Measurements from ENCODE around the gene SLC4A4. TPM values are rescaled to one million over a fixed set of nuclear protein-coding genes. Genes with fewer than 3 reads are reported as not detected.

The SLC4A4 gene
- total RNA-seq (10 to 100 TPM; 32.4 to 78.6 TPM), polyA plus RNA-seq (1 to 10 TPM; 3.2 to 4.8 TPM)
- long read RNA-seq, donor 1, full-length matches to known transcripts: 1 of 6 reads
- long read RNA-seq, donor 1, partial matches to known transcripts: 5 of 6 reads
- long read RNA-seq, donor 1, other reads (novel, unspliced or antisense): 0 of 6 reads
- long read RNA-seq, donor 2, partial matches to known transcripts: 18 of 19 reads
- long read RNA-seq, donor 2, other reads (novel, unspliced or antisense): 0 of 19 reads
- long read RNA-seq, donor 3: 0 reads
- long read RNA-seq, donor 4: 0 reads
- long read RNA-seq, donor 5, partial matches to known transcripts: 9 of 10 reads
- long read RNA-seq, donor 5, other reads (novel, unspliced or antisense): 0 of 10 reads

DNA sequence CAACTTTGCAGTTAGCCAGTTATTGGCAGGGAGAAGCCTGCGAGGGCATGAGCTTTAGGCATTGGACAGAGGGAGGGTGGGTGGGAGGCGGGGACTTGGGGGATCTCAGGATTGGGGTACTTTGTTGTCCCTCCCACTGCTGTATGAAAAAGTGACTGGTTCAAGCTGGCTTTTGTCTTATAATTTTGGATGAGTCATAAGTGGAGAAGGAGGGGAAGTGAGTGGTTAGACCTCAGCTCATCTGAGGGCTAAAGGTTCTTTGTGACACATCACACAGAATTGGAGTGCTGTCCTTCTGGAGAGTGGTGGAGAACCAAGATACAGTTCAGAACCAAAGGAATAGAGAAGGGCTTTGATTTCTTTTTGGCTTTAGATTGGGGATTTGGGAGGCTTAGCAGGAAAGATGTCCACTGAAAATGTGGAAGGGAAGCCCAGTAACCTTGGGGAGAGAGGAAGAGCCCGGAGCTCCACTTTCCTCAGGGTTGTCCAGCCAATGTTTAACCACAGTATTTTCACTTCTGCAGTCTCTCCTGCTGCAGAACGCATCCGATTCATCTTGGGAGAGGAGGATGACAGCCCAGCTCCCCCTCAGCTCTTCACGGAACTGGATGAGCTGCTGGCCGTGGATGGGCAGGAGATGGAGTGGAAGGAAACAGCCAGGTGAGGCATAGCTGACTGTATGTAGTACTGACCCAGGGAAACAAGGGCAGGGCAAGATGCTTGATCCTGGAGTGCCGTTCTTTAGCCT, at the start of gene SLC4A4:
TSS of gene SLC4A4 (plus strand) at position 175 of the 748 bp plus-strand sequence.
- Histone ChIP-seq H3K4me1 (ENCODE audit: control insufficient read depth in 5 of 5, insufficient read depth in 5 of 5, low read length in 5 of 5) (peaks cover 0 to 3% (median 0%) of the 10 kb centered on the region in 5 donors), H3K4me3 (no peak within 1 kb of the TSS), H3K9me3 (ENCODE audit: control insufficient read depth in 4 of 4, insufficient read depth in 3 of 4, low read length in 3 of 4) (no peaks in the 10 kb centered on the region), H3K36me3 (ENCODE audit: control insufficient read depth in 4 of 4, insufficient read depth in 4 of 4, low read length in 4 of 4) (no peaks in the 10 kb centered on the region), H3K27ac (ENCODE audit: low read depth in 1 of 2, low read length in 1 of 2) (no peak within 1 kb of the TSS), H3K9ac (ENCODE audit: insufficient read depth in 1 of 2, low read length in 2 of 2) (no peak within 1 kb of the TSS), H3K27me3 (ENCODE audit: control insufficient read depth in 3 of 3, insufficient read depth in 3 of 3, low read length in 2 of 3) (no peaks in the 10 kb centered on the region)
- ATAC-seq (ENCODE audit: insufficient read depth, low FRiP score): no peak
- 86 to 89% methylated on average over 8 of the region's 8 CpGs for WGBS, 2 donors
- TF ChIP-seq, protein P1, sequence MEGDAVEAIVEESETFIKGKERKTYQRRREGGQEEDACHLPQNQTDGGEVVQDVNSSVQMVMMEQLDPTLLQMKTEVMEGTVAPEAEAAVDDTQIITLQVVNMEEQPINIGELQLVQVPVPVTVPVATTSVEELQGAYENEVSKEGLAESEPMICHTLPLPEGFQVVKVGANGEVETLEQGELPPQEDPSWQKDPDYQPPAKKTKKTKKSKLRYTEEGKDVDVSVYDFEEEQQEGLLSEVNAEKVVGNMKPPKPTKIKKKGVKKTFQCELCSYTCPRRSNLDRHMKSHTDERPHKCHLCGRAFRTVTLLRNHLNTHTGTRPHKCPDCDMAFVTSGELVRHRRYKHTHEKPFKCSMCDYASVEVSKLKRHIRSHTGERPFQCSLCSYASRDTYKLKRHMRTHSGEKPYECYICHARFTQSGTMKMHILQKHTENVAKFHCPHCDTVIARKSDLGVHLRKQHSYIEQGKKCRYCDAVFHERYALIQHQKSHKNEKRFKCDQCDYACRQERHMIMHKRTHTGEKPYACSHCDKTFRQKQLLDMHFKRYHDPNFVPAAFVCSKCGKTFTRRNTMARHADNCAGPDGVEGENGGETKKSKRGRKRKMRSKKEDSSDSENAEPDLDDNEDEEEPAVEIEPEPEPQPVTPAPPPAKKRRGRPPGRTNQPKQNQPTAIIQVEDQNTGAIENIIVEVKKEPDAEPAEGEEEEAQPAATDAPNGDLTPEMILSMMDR (IDR thresholded peaks at IDR 0.05; ENCODE audit: control extremely low read depth, extremely low read depth): no peak
- DNase-seq: no peak

DNA sequence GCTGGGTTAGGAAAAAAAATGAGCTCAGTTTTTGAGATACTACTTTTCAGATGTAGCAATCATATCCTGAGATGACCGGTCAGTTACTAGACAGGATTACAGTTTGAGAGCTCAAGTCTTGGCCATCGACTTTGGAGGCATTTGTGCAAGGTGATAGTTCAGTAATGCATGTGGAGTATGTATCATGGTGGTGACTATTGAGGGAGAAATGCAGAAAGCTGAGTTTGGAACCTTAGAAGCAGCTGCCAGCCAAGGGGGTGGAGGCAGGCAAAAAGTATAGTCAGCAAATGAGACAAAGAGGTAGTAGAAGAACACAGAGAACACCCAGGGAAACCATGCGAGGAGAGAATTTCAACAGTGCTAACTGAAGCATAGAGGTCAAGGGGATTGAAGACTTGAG, 48.7 kb upstream of the SLC4A4 start:
- Histone ChIP-seq H3K4me1 (ENCODE audit: control insufficient read depth in 5 of 5, insufficient read depth in 5 of 5, low read length in 5 of 5) (peaks cover 0 to 20% (median 9%) of the 10 kb centered on the region in 5 donors), H3K27me3 (ENCODE audit: control insufficient read depth in 3 of 3, insufficient read depth in 3 of 3, low read length in 2 of 3) (no peaks in the 10 kb centered on the region), H3K27ac (ENCODE audit: low read depth in 1 of 2, low read length in 1 of 2) (no peak overlapping the region), H3K4me3 (no peak overlapping the region), H3K9ac (ENCODE audit: insufficient read depth in 1 of 2, low read length in 2 of 2) (no peak overlapping the region), H3K36me3 (ENCODE audit: control insufficient read depth in 4 of 4, insufficient read depth in 4 of 4, low read length in 4 of 4) (no peaks in the 10 kb centered on the region), H3K9me3 (ENCODE audit: control insufficient read depth in 4 of 4, insufficient read depth in 3 of 4, low read length in 3 of 4) (no peaks in the 10 kb centered on the region)
- ATAC-seq (ENCODE audit: insufficient read depth, low FRiP score) (no peak), DNase-seq (no peak)
- TF ChIP-seq, protein P1 (IDR thresholded peaks at IDR 0.05; ENCODE audit: control extremely low read depth, extremely low read depth): no peak
- 86 to 89% methylated on average over 3 of the region's 3 CpGs for WGBS, 2 donors

DNA sequence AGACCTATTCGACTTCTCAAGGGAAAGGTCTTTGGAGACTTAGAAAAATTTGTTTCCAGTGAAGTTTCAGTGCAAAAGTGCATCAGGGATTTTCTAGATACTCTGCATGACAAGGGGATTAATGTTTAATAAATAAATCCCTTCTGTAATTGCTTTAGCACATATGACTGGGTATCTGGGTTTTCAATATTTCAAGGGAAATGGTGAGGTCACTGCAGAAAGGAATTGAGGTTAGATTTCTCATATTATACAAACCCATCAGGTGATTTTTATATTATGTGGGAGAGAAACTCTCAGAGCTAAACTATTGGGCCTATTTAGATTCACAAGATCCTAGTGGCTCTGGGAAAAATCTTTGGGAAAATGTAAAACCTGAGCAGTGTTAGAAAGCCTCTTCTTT, 48.3 kb upstream of the SLC4A4 start:
- Histone ChIP-seq H3K9me3 (ENCODE audit: control insufficient read depth in 4 of 4, insufficient read depth in 3 of 4, low read length in 3 of 4) (no peaks in the 10 kb centered on the region), H3K4me3 (no peak overlapping the region), H3K9ac (ENCODE audit: insufficient read depth in 1 of 2, low read length in 2 of 2) (no peak overlapping the region), H3K4me1 (ENCODE audit: control insufficient read depth in 5 of 5, insufficient read depth in 5 of 5, low read length in 5 of 5) (peaks cover 0 to 20% (median 9%) of the 10 kb centered on the region in 5 donors), H3K36me3 (ENCODE audit: control insufficient read depth in 4 of 4, insufficient read depth in 4 of 4, low read length in 4 of 4) (no peaks in the 10 kb centered on the region), H3K27ac (ENCODE audit: low read depth in 1 of 2, low read length in 1 of 2) (no peak overlapping the region), H3K27me3 (ENCODE audit: control insufficient read depth in 3 of 3, insufficient read depth in 3 of 3, low read length in 2 of 3) (no peaks in the 10 kb centered on the region)
- TF ChIP-seq, protein P1 (IDR thresholded peaks at IDR 0.05; ENCODE audit: control extremely low read depth, extremely low read depth): no peak
- ATAC-seq (ENCODE audit: insufficient read depth, low FRiP score) (no peak), DNase-seq (no peak)
- 80 to 86% methylated on average over 1 of the region's 1 CpG for WGBS, 2 donors

Measured in lung (tissue), 16 donors.